ENCODE data around the gene CDC42EP3.

- TF ChIP-seq POLR2A (IDR thresholded peaks at IDR 0.05) = no peak
- no peak for TF ChIP-seq CTCF (IDR thresholded peaks at IDR 0.05)
These were observed 33.5 kb downstream of the CDC42EP3 start for GRCh38 chr2:37637985-37638384.

Measured in testis (tissue), 2 donors.